GM12875 (cell line): ENCODE measurements around the gene IL1RAPL1.

Source experiments
- H3K4me3 ChIP-seq: one replicate; pipeline ENCODE4 v1.5.1; 2011; ENCODE audit warnings: low read depth, low read length, control low read depth
- TF ChIP-seq, protein P1 (sequence below): IDR thresholded peaks from 2 replicates; pipeline ENCODE4 v1.5.1; 2011; ENCODE audit warnings: low read depth, mild to moderate bottlenecking, control low read depth, inconsistent platforms, low read length, moderate library complexity, borderline replicate concordance; ENCODE audit not compliant: insufficient read depth

The IL1RAPL1 gene

DNA sequence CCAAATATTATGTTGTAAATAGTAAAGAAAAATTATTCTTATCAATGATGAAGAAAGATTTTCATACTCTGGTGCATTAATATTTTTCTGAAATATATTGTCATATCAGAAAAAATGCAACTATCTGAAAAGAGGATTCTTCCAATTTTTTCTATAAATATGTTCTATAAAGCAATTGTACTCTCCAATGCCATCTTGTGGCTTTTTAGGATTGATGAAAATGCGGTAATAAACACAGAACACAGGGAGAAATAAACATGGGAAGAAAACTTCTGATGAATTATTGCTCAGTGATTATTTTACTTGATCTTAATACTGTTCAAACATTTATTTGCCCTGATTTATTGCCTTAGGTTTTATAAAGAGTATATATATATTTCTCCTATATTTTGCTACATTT is 215.4 kb downstream of the IL1RAPL1 start:
- H3K4me3 ChIP-seq: no peak overlapping the region
- TF ChIP-seq, protein P1, sequence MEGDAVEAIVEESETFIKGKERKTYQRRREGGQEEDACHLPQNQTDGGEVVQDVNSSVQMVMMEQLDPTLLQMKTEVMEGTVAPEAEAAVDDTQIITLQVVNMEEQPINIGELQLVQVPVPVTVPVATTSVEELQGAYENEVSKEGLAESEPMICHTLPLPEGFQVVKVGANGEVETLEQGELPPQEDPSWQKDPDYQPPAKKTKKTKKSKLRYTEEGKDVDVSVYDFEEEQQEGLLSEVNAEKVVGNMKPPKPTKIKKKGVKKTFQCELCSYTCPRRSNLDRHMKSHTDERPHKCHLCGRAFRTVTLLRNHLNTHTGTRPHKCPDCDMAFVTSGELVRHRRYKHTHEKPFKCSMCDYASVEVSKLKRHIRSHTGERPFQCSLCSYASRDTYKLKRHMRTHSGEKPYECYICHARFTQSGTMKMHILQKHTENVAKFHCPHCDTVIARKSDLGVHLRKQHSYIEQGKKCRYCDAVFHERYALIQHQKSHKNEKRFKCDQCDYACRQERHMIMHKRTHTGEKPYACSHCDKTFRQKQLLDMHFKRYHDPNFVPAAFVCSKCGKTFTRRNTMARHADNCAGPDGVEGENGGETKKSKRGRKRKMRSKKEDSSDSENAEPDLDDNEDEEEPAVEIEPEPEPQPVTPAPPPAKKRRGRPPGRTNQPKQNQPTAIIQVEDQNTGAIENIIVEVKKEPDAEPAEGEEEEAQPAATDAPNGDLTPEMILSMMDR: no peak

DNA sequence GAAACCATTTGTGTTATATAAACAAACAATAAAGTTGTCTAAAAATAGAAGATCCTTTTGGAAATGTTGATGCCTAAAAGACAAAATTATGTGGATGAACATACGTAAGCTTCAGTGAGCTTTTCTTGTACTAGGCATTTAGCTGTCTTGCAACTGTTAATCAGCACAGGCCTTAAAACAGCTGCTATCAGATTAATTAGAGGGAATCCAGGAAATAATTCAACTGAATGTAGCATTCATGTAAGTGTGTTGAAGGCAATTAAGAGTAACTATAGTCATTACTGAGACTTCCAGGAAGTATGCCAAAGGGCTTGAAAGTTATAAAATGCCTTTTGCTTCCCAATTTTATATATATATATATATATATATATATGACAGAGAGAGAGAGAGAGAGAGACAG is 248.7 kb downstream of the IL1RAPL1 start:
- no peak overlapping the region for H3K4me3 ChIP-seq
- TF ChIP-seq, protein P1: no peak

DNA sequence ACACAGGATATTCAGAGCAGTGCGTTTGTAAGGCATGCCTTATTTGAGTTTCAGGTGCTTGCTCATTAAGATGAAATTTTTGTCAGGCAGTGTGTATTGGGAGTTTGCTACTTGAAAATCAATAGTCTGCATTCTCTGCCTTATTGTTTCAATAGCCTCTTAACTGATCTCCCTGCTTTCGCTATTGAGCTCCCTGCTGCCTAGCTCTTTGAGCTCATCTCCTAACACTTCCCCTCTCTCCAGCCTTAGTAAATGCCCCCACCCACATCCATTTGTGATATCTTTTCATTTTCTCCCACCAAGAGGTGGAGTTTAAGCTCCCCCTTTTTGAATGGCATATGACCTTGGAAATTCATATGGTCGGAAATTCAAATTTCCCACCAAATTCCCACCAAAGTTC is 256.6 kb downstream of the IL1RAPL1 start:
- no peak overlapping the region for H3K4me3 ChIP-seq
- TF ChIP-seq, protein P1: no peak

DNA sequence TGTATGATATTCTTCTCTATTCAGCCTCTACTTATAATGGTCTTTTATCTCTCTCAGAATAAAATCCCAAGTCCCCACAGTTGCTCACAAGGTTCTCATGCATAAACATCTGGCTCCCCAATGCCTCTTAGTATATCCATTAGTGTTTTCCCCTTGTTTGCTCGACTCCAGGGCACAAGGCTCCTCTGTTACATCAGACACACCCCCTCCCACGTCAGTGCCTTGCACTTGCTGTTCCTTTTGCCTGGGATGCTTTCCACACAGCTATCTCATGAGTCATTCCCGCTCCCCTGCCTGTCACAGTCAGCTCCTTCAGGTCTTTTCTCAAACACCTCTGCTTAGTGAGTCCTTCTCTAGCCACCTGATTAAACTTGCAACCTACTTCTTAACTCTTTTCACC is 260.2 kb downstream of the IL1RAPL1 start:
- TF ChIP-seq, protein P1: no peak
- no peak overlapping the region for H3K4me3 ChIP-seq

DNA sequence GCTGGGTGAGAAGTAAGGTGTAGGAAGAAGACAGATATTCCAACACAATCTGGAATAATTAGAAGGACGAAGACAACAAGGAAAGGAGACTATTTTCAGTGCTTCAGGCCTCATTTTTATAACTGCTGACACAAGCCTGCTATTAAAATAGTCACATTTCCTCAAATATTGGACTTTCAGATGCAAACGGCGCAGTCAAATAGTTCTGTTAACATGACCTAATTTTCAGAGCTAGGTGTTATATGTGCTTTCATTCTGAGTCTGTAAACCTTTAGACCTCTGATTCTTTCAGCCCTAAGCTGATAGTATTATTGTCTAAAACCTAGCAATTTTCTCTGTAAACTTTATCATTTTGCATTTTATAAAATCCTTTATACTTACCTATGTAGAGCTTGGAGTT is 261.5 kb downstream of the IL1RAPL1 start:
- H3K4me3 ChIP-seq: no peak overlapping the region
- TF ChIP-seq, protein P1: no peak

DNA sequence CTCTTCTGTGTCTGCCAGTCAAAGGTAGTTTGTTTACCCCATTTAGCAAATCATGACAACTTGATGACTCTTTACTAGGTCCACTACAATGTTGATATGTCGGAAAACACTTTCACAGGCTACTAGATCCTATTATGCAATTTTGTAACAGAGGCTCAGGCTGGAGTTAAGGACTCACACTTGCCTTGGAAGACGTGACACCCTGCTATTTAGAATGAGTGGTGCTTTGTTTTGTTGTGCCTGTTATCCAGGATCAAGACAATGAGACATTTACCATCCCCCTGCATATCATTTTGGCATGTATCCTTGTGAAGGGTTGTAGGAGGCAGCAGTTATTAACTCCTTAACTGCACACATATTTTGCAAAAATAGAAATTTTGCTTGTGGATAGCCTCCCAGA is 263.7 kb downstream of the IL1RAPL1 start:
- H3K4me3 ChIP-seq: no peak overlapping the region
- TF ChIP-seq, protein P1: no peak

DNA sequence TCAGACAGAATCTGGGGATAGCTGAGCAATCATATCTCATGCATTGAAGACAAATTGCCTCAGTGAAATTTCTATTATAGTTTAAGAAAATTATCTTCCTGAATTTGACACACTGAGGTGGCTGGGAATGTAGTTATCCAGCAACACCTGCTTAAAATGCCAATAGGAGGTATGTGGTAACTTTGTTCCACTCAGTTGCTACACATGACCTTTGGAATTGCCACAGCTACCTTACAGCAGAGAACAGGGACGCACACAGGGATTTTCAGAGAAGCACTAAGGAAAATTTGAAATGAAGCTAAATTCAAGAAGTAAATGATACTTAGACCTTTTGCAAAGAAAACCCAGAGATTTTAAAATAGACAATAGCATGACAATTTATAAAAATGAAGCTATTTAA is 264.6 kb downstream of the IL1RAPL1 start:
- no peak overlapping the region for H3K4me3 ChIP-seq

More for the DNA sequence above, 264.6 kb downstream of the IL1RAPL1 start:
- TF ChIP-seq, protein P1: no peak
